ENCODE data around the gene SLC19A1.
A peak's percentile ranks its signal among the peaks of the same experiment; 100 is the strongest.

The SLC19A1 gene

GRCh38 chr21:45461369-45461750 lies 80.9 kb downstream of the SLC19A1 start:
- no peak for DNase-seq
- Histone ChIP-seq H3K27ac (peak overlapping the region in 1 of 2 donors; percentile 75), H3K36me3 (peaks cover 0 to 11% (median 0%) of the 10 kb centered on the region in 3 donors), H3K4me1 (peaks cover 0 to 64% (median 40%) of the 10 kb centered on the region in 4 donors), H3K4me3 (no peak overlapping the region), H3K27me3 (no peaks in the 10 kb centered on the region), H3K9me3 (no peaks in the 10 kb centered on the region)
- intact Hi-C loops (cut with DNase I; ENCODE audit: low total_unique reads): no loop called here
- TF ChIP-seq CTCF (IDR thresholded peaks at IDR 0.05): no peak

- Histone ChIP-seq H3K27ac (peak overlapping the region; percentile 73 to 75), H3K4me1 (peaks cover 0 to 64% (median 46%) of the 10 kb centered on the region in 4 donors), H3K36me3 (peaks cover 0 to 11% (median 0%) of the 10 kb centered on the region in 3 donors), H3K4me3 (no peak overlapping the region), H3K9me3 (no peaks in the 10 kb centered on the region), H3K27me3 (no peaks in the 10 kb centered on the region)
- intact Hi-C loops (cut with DNase I; ENCODE audit: low total_unique reads): no loop called here
- DNase-seq: no peak
- TF ChIP-seq CTCF (IDR thresholded peaks at IDR 0.05): no peak
These were observed 81.5 kb downstream of the SLC19A1 start for GRCh38 chr21:45460611-45461368.

GRCh38 chr21:45460011-45460565 lies 82.2 kb downstream of the SLC19A1 start:
- H3K4me3 ChIP-seq: no peak overlapping the region
- intact Hi-C loops (cut with DNase I; ENCODE audit: low total_unique reads): no loop called here
- DNase-seq: no peak
- peaks cover 0 to 65% (median 52%) of the 10 kb centered on the region in 4 donors for H3K4me1 ChIP-seq
- H3K27ac ChIP-seq: peak overlapping the region; percentile 73 to 75
- no peaks in the 10 kb centered on the region for H3K27me3 ChIP-seq
- TF ChIP-seq CTCF (IDR thresholded peaks at IDR 0.05): no peak
- H3K9me3 ChIP-seq: no peaks in the 10 kb centered on the region
- H3K36me3 ChIP-seq: peaks cover 0 to 11% (median 0%) of the 10 kb centered on the region in 3 donors

- Histone ChIP-seq H3K9me3 (no peaks in the 10 kb centered on the region), H3K4me1 (peaks cover 0 to 72% (median 58%) of the 10 kb centered on the region in 4 donors), H3K27ac (peak overlapping the region; percentile 73 to 75), H3K36me3 (peaks cover 0 to 11% (median 0%) of the 10 kb centered on the region in 3 donors), H3K27me3 (no peaks in the 10 kb centered on the region), H3K4me3 (no peak overlapping the region)
- intact Hi-C loops (cut with DNase I; ENCODE audit: low total_unique reads): loop anchor here (10.0 kb wide), 1 partner anchor 305 kb away; no protein-coding TSS in a partner anchor
- DNase-seq: no peak
- TF ChIP-seq CTCF (IDR thresholded peaks at IDR 0.05): no peak
These were observed 82.8 kb downstream of the SLC19A1 start for GRCh38 chr21:45459171-45460010.

GRCh38 chr21:45458281-45459170 lies 83.7 kb downstream of the SLC19A1 start:
- intact Hi-C loops (cut with DNase I; ENCODE audit: low total_unique reads): loop anchor here (10.0 kb wide), 1 partner anchor 304 kb away; no protein-coding TSS in a partner anchor
- Histone ChIP-seq H3K4me3 (peak overlapping the region; percentile 52 to 55), H3K36me3 (peaks cover 0 to 11% (median 0%) of the 10 kb centered on the region in 3 donors), H3K27ac (peak overlapping the region; percentile 73 to 75), H3K9me3 (no peaks in the 10 kb centered on the region), H3K4me1 (peaks cover 0 to 81% (median 65%) of the 10 kb centered on the region in 4 donors), H3K27me3 (no peaks in the 10 kb centered on the region)
- no peak for DNase-seq
- no peak for TF ChIP-seq CTCF (IDR thresholded peaks at IDR 0.05)

Measured in tibial artery (tissue), 4 donors.